Activated CD8-positive, alpha-beta T cell treated with anti-CD3 and anti-CD28 coated beads, Interleukin-2, amount 10 ng/mL, durations not matched to agents 7 days and 5 days (primary cell): ENCODE data around the gene GFRA1. TPM values are rescaled to one million over a fixed set of nuclear protein-coding genes. Genes with fewer than 3 reads are reported as not detected.

Source experiments
- ATAC-seq: fragments of 150-1000 bp; cut with Tn5 transposase; one replicate; pipeline ENCODE4 v1.10.0; 2021; ENCODE audit warnings: moderate library complexity
- CTCF ChIA-PET: fragments of 350-600 bp; sonication (Branson Sonifier 250); formaldehyde crosslinking; loops from one replicate; lab custom pipeline; 2021; ENCODE audit warnings: antibody characterized with exemption; lab: Charles Lee
- POLR2A ChIA-PET: fragments of 350-600 bp; sonication (Branson Sonifier 250); formaldehyde crosslinking; loops from one replicate; lab custom pipeline; 2021; ENCODE audit warnings: antibody characterized with exemption; lab: Charles Lee
- DNase-seq: peaks from one replicate; pipeline ENCODE4 v3.0.0-alpha.2; 2020
- H3K27ac Mint-ChIP-seq: one replicate; pipeline ENCODE4 v1.8.0; 2021; ENCODE audit warnings: mild to moderate bottlenecking, mixed read lengths
- H3K27me3 Mint-ChIP-seq: one replicate; pipeline ENCODE4 v1.8.0; 2021; ENCODE audit warnings: low read depth, mixed read lengths
- H3K36me3 Mint-ChIP-seq: one replicate; pipeline ENCODE4 v1.8.0; 2021; ENCODE audit warnings: low read depth, mixed read lengths
- H3K4me1 Mint-ChIP-seq: one replicate; pipeline ENCODE4 v1.8.0; 2021; ENCODE audit warnings: low read depth, mixed read lengths
- H3K4me3 Mint-ChIP-seq: one replicate; pipeline ENCODE4 v1.8.0; 2021; ENCODE audit warnings: mild to moderate bottlenecking, mixed read lengths
- H3K9me3 Mint-ChIP-seq: one replicate; pipeline ENCODE4 v1.8.0; 2022; ENCODE audit warnings: mixed read lengths; ENCODE audit not compliant: insufficient read depth
- total RNA-seq, 2 experiments: library from RNA; stranded (reverse); gene quantifications; one replicate each; pipeline ENCODE4 v1.2.3, GENCODE V29; 2021

GFRA1 gene
- total RNA-seq, 2 experiments from 2014 or later = not detected

DNA sequence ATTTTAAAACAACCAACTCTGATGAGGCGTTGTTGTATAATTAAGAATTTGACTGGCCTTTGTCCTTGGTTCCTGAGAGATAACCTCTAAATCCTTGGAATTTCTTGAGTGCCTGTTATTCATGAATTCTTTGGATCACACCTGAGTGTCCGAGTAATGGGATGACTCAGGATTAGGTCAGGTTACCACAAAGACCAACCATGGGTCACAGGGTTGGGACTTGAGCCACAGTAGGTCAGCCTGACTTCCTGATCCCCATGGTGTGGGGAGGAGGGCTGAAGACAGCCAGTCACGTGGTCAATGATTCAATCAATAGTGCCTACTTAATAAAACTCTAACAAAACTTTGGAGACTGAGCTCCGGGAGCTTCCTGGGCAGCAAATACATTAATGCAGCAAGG is 192.5 kb downstream of the GFRA1 start:
- Mint-ChIP-seq H3K4me3 (no peak overlapping the region), H3K36me3 (no peaks in the 10 kb centered on the region), H3K4me1 (no peaks in the 10 kb centered on the region), H3K27me3 (no peaks in the 10 kb centered on the region), H3K27ac (no peak overlapping the region), H3K9me3 (no peaks in the 10 kb centered on the region)
- POLR2A ChIA-PET = no interaction called here
- DNase-seq (no peak), ATAC-seq (no peak)
- CTCF ChIA-PET = no interaction called here

DNA sequence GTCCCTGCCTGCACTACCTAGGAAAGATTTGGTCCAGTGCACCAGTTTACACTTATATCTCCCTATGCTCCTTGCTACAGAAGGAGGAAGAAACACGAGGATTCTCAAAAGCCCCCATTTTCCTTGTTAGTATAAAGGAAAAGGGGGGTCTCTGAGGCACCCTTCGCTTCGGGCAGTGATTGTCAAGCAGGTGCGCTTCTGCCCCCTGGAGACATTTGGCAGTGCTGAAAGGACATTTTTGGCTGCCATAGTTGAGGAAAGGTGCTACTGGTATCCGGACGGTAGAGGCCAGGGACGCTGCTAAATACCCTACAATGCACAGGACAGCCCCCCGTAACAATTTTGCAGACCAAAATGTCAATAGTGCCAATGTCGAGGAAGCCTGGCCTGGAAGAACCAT is 193.7 kb downstream of the GFRA1 start:
- no peaks in the 10 kb centered on the region for H3K27me3 Mint-ChIP-seq
- no peak overlapping the region for H3K27ac Mint-ChIP-seq
- H3K4me3 Mint-ChIP-seq = no peak overlapping the region
- no peaks in the 10 kb centered on the region for H3K36me3 Mint-ChIP-seq
- DNase-seq = no peak
- POLR2A ChIA-PET = no interaction called here
- CTCF ChIA-PET = no interaction called here
- H3K4me1 Mint-ChIP-seq = no peaks in the 10 kb centered on the region
- H3K9me3 Mint-ChIP-seq = no peaks in the 10 kb centered on the region
- ATAC-seq = no peak

DNA sequence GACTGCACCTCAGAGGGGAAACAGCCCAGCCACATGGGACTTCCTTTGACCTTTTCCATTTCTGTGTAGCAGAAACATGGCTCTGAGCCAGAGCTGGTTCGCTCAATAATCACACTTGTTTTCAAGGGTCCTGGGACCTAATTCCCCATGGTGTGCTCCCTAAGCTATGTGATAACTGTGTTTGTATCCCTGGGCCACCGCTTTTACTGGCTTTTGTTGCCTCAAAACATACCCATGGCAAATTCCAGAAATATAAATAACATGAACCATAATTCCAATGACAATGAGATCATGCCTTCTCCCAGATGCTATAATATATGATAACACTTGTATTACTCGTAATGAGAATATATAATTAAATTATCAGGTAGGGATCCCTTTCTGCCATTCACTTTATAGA is 196.4 kb downstream of the GFRA1 start:
- CTCF ChIA-PET = no interaction called here
- DNase-seq (no peak), ATAC-seq (no peak)
- H3K36me3 Mint-ChIP-seq = no peaks in the 10 kb centered on the region
- no peaks in the 10 kb centered on the region for H3K9me3 Mint-ChIP-seq
- no peaks in the 10 kb centered on the region for H3K4me1 Mint-ChIP-seq
- H3K27ac Mint-ChIP-seq = no peak overlapping the region
- POLR2A ChIA-PET = no interaction called here
- H3K27me3 Mint-ChIP-seq = no peaks in the 10 kb centered on the region
- H3K4me3 Mint-ChIP-seq = no peak overlapping the region

DNA sequence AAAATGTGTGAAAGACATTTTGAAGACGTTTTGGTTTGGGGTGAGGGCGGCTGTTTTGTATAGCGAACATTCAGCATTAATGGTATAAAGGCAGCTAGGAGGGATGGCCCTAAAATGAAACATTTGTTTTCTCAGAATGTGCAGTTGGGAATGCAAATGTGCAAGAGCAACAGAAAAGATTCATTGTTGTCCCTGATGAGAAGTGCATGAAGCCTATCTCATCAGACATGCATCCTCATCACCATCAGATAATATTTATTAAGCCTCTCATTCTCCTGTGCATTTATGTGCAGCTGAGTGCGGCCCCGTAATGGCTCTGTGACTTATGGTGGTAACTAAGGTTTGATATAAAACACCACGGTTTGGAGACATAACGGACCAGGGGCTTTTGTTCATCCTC is 199.5 kb downstream of the GFRA1 start:
- no peaks in the 10 kb centered on the region for H3K4me1 Mint-ChIP-seq
- no peaks in the 10 kb centered on the region for H3K36me3 Mint-ChIP-seq
- DNase-seq (no peak), ATAC-seq (no peak)
- no peaks in the 10 kb centered on the region for H3K9me3 Mint-ChIP-seq
- ChIA-PET POLR2A (no interaction called here), CTCF (no interaction called here)
- no peaks in the 10 kb centered on the region for H3K27me3 Mint-ChIP-seq
- no peak overlapping the region for H3K4me3 Mint-ChIP-seq
- H3K27ac Mint-ChIP-seq = no peak overlapping the region

DNA sequence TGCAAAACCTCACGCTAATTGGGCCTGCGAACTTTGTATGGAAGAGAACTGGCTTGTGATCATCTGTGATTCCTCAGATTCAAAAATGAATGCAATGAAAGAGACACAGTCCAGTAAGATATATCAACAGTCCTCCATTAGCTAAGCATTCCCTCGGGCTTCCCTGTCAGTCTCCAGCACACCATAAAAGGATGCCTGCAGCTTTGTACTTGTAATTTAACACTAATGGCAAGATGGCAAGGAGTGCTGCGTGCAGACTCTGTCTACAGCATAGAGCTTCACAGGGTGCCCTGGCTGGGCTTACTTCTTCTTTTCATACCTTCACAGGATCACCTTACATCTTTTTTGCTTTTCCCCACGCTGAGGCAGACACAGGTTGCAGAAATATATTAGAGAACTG is 200.0 kb downstream of the GFRA1 start:
- DNase-seq = no peak
- ChIA-PET POLR2A (no interaction called here), CTCF (no interaction called here)
- H3K4me1 Mint-ChIP-seq = no peaks in the 10 kb centered on the region
- no peaks in the 10 kb centered on the region for H3K9me3 Mint-ChIP-seq
- ATAC-seq = no peak
- no peaks in the 10 kb centered on the region for H3K36me3 Mint-ChIP-seq
- no peaks in the 10 kb centered on the region for H3K27me3 Mint-ChIP-seq
- no peak overlapping the region for H3K4me3 Mint-ChIP-seq
- H3K27ac Mint-ChIP-seq = no peak overlapping the region

DNA sequence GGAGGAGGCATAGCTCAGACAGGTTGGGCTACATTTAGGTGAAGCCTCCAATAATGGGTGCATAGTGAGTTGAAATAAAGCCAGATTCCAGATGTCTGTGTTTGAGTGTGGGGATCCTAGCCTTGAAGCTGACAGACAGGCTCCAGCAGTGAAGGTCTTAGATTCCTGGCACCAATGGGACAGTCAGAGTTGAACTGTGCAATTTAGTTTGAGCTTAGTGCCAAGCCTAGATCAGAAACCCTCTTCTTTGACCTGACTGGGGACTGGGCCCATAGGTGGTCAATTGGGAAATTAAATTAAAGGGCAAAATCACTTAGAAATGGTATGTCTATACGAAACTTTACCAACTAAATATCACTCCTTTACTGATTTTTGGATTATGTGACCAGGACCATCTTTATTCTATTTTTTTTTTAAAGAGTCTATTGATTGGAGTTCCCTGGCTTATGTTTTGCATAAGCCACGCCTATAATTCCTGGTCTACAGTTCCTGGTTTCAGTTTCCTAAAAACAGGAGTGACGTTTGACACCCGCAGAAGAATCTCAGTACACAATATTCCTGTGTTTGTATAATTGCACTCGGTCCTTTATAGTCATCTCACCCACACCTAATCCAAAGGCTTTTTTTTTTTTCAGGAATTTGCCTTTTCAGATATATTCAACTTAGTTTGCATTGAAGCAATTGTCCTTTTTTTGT is 201.4 kb downstream of the GFRA1 start:
- no peaks in the 10 kb centered on the region for H3K9me3 Mint-ChIP-seq
- no peak overlapping the region for H3K4me3 Mint-ChIP-seq
- POLR2A ChIA-PET = no interaction called here
- no peaks in the 10 kb centered on the region for H3K27me3 Mint-ChIP-seq
- H3K27ac Mint-ChIP-seq = no peak overlapping the region
- H3K4me1 Mint-ChIP-seq = no peaks in the 10 kb centered on the region
- no peak for DNase-seq
- no peak for ATAC-seq
- no peaks in the 10 kb centered on the region for H3K36me3 Mint-ChIP-seq
- CTCF ChIA-PET = no interaction called here

DNA sequence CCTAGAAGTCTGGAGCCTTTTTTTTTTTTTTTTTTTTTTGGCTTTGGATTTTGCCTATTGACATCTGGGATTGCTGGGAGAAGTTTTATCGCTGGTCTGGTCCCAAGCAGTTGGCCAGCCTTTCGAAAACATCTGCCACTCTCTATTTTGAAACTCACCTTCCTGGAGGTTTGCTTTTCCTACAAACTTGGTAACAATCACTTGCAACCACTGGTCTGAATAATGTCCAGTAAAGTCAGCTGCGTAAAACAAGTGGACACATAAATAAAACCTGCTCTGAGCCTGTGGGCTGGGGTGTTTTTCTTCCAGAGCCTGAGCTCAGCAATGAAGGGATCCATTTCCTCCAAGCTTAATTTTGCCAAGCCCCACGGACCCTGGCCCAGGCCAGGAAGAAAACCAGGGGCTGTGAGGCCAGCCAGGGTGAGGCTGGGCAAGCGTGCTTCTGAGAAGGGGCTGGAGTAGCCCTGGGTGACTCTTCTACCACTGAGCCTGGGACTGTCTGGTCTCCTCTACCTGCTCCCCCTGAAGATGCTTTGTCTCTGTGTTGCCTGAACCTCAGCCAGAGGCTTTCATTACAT is 202.2 kb downstream of the GFRA1 start:
- Mint-ChIP-seq H3K9me3 (no peaks in the 10 kb centered on the region), H3K27me3 (no peaks in the 10 kb centered on the region), H3K27ac (no peak overlapping the region), H3K4me3 (no peak overlapping the region), H3K36me3 (no peaks in the 10 kb centered on the region), H3K4me1 (no peaks in the 10 kb centered on the region)
- CTCF ChIA-PET = no interaction called here
- ATAC-seq (no peak), DNase-seq (no peak)
- POLR2A ChIA-PET = no interaction called here

DNA sequence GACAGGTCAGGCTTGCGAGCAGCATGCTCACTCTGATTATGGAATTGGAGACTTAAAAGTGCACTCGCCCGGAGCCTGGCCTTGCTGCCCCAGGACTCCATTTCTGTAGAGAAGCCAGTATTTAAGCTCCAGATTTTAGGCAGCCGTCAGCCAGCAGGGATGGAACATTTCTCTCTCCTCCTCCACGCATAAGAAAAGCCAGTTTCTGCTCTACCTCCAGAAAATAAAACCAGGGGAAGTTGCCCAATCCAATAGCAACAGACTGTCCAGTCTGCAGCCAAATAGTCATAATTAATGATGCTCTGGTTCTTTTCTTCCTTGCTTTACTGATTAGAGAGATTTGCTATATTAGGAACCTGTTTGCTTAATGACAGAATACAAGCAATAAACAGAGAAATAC is 203.2 kb downstream of the GFRA1 start:
- H3K4me3 Mint-ChIP-seq = no peak overlapping the region
- H3K9me3 Mint-ChIP-seq = no peaks in the 10 kb centered on the region
- DNase-seq (no peak), ATAC-seq (no peak)
- H3K27ac Mint-ChIP-seq = no peak overlapping the region
- H3K36me3 Mint-ChIP-seq = no peaks in the 10 kb centered on the region
- POLR2A ChIA-PET = no interaction called here
- no peaks in the 10 kb centered on the region for H3K4me1 Mint-ChIP-seq
- CTCF ChIA-PET = no interaction called here
- H3K27me3 Mint-ChIP-seq = no peaks in the 10 kb centered on the region

DNA sequence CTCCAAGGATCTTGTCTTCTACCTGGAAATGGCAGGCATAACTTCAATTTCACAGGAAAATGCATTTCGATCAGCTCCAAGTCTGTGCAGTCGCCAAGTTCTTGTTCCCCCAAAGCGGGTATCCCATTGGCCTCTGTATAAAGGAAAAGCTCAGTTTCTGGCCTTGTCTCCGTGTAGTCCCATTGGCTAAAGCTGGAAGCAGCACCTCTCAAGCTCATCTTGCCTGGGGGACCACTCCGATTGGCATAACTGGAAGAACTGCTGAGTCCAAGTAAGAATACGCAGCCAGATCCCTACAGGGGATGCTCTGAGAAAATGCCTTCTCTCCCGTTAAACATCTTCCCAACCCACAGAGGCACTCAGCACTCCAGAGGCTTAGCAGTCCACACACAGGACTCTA is 205.2 kb downstream of the GFRA1 start:
- Mint-ChIP-seq H3K9me3 (no peaks in the 10 kb centered on the region), H3K36me3 (no peaks in the 10 kb centered on the region), H3K4me1 (no peaks in the 10 kb centered on the region), H3K27ac (no peak overlapping the region), H3K27me3 (no peaks in the 10 kb centered on the region), H3K4me3 (no peak overlapping the region)
- CTCF ChIA-PET = no interaction called here
- no peak for DNase-seq
- ATAC-seq = no peak
- POLR2A ChIA-PET = no interaction called here

DNA sequence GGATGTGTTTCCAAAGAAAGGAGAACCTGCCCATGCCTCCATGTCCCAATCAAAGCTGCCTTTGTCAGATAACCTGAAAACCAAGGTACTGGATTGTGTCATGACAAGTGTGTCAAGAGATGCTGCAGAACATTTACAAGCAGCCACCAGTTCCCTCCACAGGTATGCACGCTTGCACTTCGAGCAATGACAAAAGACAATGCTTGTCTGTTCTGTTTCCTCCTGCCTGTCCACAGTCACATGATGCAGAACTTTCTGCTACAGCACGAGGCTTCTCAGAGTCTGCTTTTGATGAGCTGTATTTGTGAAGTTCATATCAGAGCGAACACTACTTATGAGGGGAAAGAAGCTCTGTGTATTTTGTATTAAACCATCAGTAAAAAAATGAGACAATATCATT is 209.9 kb downstream of the GFRA1 start:
- Mint-ChIP-seq H3K9me3 (no peaks in the 10 kb centered on the region), H3K27ac (no peak overlapping the region), H3K4me3 (no peak overlapping the region), H3K4me1 (no peaks in the 10 kb centered on the region), H3K36me3 (no peaks in the 10 kb centered on the region), H3K27me3 (no peaks in the 10 kb centered on the region)
- DNase-seq (no peak), ATAC-seq (no peak)
- CTCF ChIA-PET = no interaction called here
- POLR2A ChIA-PET = no interaction called here

DNA sequence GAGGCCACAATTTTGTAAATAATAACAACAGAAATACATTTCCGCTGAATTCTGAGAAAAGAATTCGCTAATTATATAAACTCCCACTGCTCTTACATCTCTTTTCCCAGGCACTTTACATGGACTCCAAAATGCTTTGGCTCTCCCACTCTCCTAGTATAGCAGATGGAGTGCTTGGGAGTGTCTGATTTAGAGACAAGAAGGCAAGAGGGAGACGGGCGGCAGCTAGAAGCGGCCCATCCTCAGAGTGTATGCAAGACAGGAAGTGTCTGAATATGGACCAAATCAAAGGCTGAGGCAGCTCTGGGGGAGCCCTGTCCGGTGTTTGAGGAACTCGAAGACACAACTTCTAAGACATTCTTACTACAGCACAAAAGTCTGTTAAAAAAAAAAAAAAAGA is 212.1 kb downstream of the GFRA1 start:
- no peaks in the 10 kb centered on the region for H3K36me3 Mint-ChIP-seq
- no peaks in the 10 kb centered on the region for H3K9me3 Mint-ChIP-seq
- ChIA-PET CTCF (no interaction called here), POLR2A (no interaction called here)
- H3K27ac Mint-ChIP-seq = no peak overlapping the region
- H3K4me3 Mint-ChIP-seq = no peak overlapping the region
- DNase-seq = no peak
- H3K27me3 Mint-ChIP-seq = no peaks in the 10 kb centered on the region
- no peaks in the 10 kb centered on the region for H3K4me1 Mint-ChIP-seq
- ATAC-seq = no peak

DNA sequence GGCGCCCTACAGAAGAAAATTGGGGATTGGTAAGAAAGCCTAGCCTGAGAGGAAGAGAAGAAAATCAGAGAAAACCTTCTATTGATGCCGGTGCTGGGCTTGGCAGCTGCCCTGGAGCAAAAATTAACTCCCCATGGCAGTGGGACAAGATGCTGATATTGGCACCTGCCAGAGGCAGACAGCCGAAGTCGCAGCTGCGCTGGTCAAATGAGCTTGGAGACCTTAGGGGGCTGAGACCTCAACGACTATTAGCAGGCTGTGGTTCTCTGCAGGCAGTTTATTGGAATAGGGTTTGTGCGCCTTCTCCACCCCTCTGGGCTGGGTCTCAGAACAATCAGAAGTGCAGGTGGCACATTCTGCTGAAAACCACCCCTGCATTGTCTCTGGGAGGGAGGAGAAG is 213.7 kb downstream of the GFRA1 start:
- Mint-ChIP-seq H3K4me3 (no peak overlapping the region), H3K9me3 (no peaks in the 10 kb centered on the region), H3K27me3 (no peaks in the 10 kb centered on the region), H3K27ac (no peak overlapping the region), H3K4me1 (no peaks in the 10 kb centered on the region), H3K36me3 (no peaks in the 10 kb centered on the region)
- CTCF ChIA-PET = no interaction called here
- DNase-seq (no peak), ATAC-seq (no peak)
- POLR2A ChIA-PET = no interaction called here
